ENCODE data around the gene WBP2.
"Not testable (repeated sequence)": the region's sequence is repeated elsewhere in the genome, so short reads cannot be mapped to it uniquely, and the experiment has no call there.

WBP2 gene

GRCh38 chr17:75888484-75888883, 33.3 kb upstream of the WBP2 start:
- no peak for DNase-seq

GRCh38 chr17:75885860-75886259, 30.7 kb upstream of the WBP2 start:
- peak; percentile 39 for DNase-seq

GRCh38 chr17:75885431-75885830, 30.3 kb upstream of the WBP2 start:
- DNase-seq: no peak

GRCh38 chr17:75881678-75882454, 26.7 kb upstream of the WBP2 start:
- no peak for DNase-seq

GRCh38 chr17:75880266-75880665, 25.1 kb upstream of the WBP2 start:
- no peak for DNase-seq

GRCh38 chr17:75878174-75878998, 23.3 kb upstream of the WBP2 start, which contains the start of gene TRIM47:
Gene TRIM47 (minus strand): TSS chr17:75878581. CDS start chr17:75878548, 33 bp downstream.
- DNase-seq: no peak

GRCh38 chr17:75877752-75878173, 22.6 kb upstream of the WBP2 start:
- peak; percentile 69 for DNase-seq

- no peak for DNase-seq
These were observed 22.0 kb upstream of the WBP2 start for GRCh38 chr17:75876938-75877751.

GRCh38 chr17:75876190-75876937, 21.2 kb upstream of the WBP2 start:
- DNase-seq: no peak

- no peak for DNase-seq
These were observed 20.7 kb upstream of the WBP2 start for GRCh38 chr17:75875940-75876189.

- no peak for DNase-seq
These were observed 20.2 kb upstream of the WBP2 start for GRCh38 chr17:75875182-75875939.

GRCh38 chr17:75874323-75875181, 19.4 kb upstream of the WBP2 start:
- no peak for DNase-seq

- DNase-seq: no peak
These were observed 18.6 kb upstream of the WBP2 start for GRCh38 chr17:75873587-75874322.

GRCh38 chr17:75872434-75873351, 17.6 kb upstream of the WBP2 start:
- DNase-seq: no peak

GRCh38 chr17:75870228-75870627, 15.1 kb upstream of the WBP2 start:
- not testable (repeated sequence) for DNase-seq

- DNase-seq: no peak
These were observed 14.4 kb upstream of the WBP2 start for GRCh38 chr17:75869282-75870141.

- DNase-seq: not testable (repeated sequence)
These were observed 13.7 kb upstream of the WBP2 start for GRCh38 chr17:75868730-75869281.

Measured in OCI-M1 (cell line).